ENCODE measurements around the gene NR1D2.
"Not testable (repeated sequence)": the region's sequence is repeated elsewhere in the genome, so short reads cannot be mapped to it uniquely, and the experiment has no call there.

Gene NR1D2

DNA sequence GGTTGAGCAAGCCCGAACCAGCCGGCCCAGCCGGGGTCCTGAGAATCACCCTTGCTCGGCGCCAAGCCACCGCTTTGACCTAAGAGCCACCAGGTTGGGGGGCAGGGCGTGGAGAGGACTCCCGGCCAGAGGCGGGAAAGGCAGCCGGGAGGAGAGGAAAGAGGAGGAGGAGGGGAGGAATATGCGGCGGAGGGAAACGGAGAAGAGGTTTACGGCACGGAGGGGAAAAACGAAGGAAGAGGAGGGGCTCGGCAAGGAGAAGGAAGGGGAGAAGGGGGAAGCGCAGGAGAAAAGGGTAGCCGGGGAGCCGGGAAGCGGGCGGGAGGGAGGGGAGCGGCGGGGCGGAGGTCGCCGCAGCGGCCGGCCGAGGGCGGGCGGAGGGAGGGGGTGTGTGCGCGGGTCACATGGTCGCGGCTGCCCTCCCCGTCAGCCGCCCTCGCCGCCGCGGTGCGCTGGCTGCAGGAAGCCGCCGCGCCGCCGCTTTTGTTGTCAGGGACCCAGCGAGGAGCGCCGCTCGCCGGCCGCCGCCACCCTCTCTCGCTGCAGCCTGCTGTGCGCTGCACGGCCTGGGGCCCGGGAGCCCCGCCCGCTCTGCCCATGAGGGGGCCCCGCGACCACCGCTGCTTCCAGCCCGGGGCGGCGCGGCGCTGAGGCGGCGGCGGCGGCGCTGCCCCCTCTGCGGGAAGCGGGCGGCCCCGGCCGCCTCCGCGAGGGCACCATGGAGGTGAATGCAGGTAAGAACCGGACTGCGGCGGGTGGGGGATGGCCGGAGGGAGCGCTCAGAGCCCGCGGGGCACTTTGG lies at the start of gene NR1D2:
TSS of gene NR1D2 (plus strand) at position 426 of the 802 bp plus-strand sequence. CDS start at position 719, 293 bp downstream.
- DNase-seq (ENCODE audit: low read depth in 2 of 2): peak; percentile 64 to 66

DNA sequence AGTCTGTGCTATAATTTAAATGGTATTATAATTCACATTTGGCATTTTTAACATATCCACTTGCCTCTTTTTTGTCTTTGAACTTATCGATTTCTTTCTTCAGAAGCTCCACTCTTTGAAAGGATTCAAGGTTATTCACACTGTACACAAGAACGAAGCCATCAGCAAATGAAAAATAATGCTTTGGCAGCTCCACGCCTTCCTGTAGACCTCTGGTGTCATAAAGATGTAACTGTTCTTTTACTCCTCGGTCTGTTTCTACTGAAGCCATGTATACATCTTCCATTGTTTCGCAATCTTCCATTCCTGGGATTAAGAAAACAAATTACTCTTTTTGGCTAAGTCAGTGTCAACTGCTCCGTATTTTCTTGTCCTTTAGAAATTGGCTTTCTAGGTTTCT lies 44.3 kb upstream of the NR1D2 start:
- DNase-seq (ENCODE audit: low read depth in 2 of 2): no peak

DNA sequence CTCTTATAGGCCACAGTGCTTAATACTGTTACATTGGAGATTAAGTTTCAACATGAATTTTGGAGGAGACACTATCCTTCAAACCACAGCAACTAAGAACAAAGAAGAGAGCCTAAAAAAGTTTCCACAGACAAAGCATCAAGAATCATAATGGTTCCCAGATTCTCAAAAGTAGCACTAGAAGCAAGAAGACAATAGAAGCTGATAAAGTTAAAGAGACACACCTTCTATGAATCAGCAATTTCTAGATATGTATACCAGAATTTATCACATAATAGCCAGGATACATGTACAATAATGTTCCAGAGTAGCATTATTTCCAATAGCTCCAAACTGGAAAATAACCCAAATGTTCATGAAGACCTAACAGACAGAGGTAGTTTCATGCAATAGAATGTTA lies 40.5 kb upstream of the NR1D2 start:
- no peak for DNase-seq (ENCODE audit: low read depth in 2 of 2)

DNA sequence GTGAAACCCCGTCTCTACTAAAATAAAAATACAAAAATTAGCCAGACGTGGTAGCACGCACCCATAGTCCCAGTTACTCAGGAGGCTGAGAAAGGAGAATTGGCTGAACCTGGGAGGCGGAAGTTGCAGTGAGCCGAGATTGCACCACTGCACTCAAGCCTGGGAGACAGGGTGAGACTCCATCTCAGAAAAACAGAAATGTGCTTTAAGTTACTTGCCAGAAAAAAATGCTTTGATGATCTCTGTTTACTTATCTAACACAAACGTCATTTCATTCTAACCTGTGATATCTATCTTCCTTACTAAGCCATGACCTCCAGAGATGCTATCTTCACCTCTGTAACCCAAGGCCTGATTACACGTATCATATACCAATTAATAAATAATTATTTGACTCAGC lies 35.7 kb upstream of the NR1D2 start:
- no peak for DNase-seq (ENCODE audit: low read depth in 2 of 2)

DNA sequence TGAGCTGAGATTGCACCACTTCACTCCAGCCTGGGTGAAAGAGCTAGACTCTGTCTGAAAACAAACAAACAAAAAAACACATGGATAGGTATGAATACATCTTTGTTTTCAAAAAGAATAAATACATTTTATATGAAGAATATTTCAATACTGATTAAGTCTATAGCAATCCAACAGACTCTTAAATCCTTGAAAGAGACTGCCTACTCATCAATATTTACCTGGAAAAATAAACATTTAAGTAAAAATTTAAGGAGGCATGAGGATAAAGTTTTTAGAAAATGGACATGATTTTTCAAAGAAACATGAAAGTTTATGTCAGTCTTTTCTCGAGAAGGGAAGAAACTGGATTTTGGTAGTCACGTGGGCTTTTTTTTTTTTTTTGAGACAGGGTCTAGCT lies 33.7 kb upstream of the NR1D2 start:
- no peak for DNase-seq (ENCODE audit: low read depth in 2 of 2)

DNA sequence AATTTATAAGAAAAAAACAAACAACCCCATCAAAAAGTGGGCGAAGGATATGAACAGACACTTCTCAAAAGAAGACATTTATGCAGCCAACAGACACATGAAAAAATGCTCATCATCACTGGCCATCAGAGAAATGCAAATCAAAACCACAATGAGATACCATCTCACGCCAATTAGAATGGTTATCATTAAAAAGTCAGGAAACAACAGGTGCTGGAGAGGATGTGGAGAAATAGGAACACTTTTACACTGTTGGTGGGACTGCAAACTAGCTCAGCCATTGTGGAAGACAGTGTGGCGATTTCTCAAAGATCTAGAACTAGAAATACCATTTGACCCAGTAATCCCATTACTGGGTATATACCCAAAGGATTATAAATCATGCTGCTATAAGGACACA lies 32.8 kb upstream of the NR1D2 start:
- not testable (repeated sequence) for DNase-seq (ENCODE audit: low read depth in 2 of 2)

DNA sequence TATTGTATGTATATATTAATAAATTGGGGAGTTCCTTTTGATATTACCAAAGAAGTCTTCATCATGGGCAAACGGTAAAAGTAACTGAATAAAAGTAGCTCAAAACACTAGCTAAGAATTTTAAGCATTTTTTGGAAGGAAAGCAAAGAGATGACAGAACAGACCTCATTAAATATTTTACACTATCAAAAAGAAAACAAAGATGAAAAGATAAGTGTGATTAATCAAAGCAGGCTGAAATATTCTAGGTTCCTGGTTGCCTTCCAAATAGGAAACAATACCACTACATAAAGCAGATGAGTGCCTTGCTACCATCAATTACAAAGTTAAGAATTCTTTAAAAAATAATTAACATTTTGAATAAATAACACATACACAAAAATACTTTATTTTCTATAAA lies 31.9 kb upstream of the NR1D2 start:
- DNase-seq (ENCODE audit: low read depth in 2 of 2): no peak

DNA sequence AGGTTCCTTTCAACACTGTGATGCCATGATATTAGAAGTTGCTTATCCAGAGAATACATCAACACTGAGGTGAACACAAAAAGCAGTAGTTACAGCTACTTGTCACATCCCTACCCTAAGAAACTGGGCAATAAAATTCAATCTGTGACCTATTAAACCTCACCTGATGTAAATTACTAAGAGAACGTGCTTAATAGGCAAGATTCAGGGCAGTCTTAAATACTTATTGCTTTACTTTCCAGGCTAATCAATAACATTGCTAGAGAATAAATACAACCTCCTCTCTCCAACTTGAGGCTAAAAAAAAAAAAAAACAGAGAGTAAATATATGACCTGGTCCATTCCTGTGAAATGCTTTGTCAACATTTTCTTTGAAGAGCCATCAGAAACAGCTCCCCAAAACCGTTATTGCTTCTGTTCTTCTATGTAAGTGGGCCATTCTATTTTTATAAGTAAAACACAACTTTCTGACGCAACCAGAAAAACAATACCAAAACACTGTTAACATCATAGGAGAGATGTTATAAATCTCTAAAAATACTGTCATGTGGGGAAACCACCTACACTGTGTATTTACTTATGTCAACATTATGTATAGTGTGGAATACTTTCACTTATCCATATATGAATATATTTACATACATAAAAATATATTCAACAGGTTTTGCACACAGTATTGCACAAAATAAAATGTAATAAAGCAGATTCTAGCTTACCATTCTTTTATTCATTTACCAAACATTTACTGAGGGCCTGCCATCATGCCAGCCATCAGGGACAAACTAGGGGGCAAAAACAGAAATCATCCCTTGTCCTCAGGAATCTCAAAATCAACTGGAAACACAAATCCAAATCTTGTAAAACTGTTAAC lies 31.0 kb upstream of the NR1D2 start:
- no peak for DNase-seq (ENCODE audit: low read depth in 2 of 2)

DNA sequence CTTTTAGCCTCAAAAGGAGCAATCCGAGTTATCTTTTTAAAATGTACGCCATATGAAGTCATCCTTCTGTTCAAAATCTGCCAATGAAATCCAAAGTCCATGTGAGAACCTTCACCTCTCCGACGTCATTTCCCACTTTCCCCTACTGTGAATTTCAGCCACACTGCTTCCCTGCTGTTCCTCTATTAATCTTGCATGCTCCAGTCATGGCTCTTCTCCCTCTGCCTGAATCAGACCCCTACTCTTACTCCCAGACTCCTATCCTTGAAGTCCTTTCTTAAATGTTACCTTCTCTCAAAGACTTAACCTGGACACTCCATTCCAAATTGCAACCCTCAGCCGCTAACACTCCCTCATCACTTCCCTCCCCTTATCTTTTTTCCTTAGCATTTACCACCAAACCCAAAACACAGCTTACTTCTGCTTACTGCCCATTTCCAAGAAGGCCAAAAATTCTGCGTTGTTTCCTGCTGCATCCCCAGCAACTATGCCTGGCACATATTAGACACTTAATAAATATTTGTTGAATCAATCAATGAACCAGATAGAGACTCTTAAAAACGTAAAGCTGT lies 29.5 kb upstream of the NR1D2 start:
- no peak for DNase-seq (ENCODE audit: low read depth in 2 of 2)

DNA sequence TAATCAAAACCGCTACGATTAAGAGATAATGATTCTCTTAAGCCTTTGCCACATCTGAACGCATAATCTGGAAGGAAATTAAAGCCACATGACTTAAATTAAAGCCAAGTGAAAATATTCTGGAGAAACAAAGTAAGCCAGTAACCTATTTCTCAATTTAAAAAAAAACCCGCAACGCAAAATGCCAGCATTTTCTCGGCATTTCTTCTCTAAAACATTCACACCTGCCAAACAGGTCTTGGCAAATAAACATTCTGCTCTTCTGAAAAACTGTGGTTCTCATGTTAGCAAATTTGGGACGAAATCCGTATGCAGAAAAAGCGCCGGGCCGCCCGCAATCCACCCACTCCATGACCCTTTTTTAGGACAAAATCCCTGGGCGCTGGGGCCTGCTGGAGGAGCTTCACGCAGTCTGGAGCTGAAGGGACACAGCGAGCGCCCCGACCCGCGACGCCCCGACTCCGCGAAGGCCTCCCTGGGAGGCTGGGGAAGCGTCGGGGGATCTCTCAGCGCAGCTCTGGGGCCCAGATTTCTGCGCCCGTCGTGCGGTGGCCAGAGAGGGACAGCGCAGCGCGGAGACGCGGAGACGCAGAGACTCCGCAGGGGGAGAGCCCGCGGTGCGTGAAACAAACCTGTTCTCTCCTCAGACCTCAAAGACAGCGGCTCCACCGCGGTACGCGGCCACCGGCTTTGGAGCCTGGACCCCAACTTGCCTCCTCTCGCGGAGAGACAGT lies 28.8 kb upstream of the NR1D2 start:
- no peak for DNase-seq (ENCODE audit: low read depth in 2 of 2)

DNA sequence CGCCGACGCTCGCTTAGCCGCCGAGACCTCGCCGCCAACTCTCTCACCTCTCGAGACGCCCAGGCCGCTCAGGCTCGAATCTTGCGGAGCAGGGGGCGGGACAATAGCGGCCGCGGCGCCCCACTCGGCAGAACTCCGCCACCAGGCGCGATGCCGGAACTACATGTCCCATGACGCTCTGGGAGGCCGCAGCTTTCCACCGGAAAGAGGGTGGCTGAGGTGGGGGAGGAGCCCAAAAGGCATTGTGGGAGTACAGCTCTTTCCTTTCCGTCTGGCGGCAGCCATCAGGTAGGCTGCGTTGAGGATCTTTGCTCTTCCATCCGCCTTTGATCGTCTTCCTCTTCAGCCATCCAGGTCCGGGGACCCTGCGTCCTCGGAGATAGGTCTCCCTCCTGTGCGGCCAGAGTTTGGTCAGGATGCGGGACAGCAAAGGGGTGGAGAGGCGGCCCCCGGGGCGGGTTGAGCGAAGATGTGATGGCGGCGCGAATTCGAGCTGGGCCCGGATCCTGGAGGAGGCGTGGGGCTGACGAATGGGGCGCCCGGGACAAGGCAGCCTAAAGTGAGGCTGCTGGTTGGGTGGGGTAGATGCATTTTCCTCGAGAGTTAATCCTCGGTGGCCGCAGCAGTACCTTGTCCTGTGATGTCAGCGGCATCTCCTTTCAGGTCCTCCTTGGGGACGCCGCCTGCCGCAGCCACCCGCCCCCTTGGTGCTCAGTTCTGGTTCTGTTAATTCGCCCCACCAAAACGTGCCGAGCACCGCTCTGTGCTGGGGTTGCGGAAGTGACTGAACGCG lies 28.0 kb upstream of the NR1D2 start, which contains the start of the genes NKIRAS1 and RPL15:
TSS of gene NKIRAS1 (minus strand) at position 105 of the 793 bp plus-strand sequence. CDS start 6,086 bp downstream, outside the sequence.
TSS of gene RPL15 (plus strand) at position 247 of the 793 bp plus-strand sequence. CDS start 728 bp downstream, outside the sequence.
- DNase-seq (ENCODE audit: low read depth in 2 of 2): peak; percentile 90 to 94

DNA sequence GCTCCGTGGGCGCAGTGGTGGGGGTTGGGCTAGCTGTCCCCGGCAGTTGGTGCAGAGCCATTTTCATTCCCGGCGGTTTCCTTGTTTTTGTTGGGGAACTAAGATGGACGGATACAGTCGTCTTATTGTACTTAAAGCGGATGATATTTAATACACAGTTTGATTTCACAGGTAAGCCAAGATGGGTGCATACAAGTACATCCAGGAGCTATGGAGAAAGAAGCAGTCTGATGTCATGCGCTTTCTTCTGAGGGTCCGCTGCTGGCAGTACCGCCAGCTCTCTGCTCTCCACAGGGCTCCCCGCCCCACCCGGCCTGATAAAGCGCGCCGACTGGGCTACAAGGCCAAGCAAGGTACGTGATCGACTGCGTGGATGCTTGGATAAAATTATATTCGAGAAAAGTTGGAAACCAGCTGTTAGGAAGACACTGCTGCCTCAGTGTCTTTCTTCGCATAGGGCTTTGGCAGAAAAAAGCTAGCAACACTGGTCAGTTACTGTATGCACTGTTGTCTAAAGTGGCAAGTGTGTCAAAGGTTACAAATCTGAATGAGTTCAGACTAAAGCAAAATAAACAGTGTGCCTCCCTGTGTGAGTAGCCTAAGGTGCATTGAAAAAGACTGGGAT lies 27.3 kb upstream of the NR1D2 start:
- DNase-seq (ENCODE audit: low read depth in 2 of 2): peak in 1 of 2 donors; percentile 74

DNA sequence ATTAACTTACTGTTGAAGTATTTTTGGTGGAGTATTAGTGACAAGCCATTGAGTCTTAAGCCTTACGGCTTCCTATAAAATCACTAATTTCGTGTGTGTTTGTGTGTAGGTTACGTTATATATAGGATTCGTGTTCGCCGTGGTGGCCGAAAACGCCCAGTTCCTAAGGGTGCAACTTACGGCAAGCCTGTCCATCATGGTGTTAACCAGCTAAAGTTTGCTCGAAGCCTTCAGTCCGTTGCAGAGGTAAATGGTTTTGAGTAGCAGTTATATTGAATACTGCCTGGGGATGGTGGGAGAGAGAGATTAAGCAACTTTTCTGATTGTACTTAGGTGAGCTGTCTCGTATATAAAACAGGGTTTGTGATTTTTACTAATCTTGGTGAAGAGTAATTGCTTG lies 26.8 kb upstream of the NR1D2 start:
- DNase-seq (ENCODE audit: low read depth in 2 of 2): not testable (repeated sequence)

DNA sequence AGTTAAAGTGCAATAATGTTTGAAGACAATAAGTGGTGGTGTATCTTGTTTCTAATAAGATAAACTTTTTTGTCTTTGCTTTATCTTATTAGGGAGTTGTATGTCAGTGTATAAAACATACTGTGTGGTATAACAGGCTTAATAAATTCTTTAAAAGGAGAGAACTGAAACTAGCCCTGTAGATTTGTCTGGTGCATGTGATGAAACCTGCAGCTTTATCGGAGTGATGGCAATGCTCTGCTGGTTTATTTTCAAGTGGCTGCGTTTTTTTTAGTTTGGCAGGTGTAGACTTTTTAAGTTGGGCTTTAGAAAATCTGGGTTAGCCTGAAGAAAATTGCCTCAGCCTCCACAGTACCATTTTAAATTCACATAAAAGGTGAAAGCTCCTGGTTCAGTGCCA lies 25.5 kb upstream of the NR1D2 start:
- DNase-seq (ENCODE audit: low read depth in 2 of 2): no peak

DNA sequence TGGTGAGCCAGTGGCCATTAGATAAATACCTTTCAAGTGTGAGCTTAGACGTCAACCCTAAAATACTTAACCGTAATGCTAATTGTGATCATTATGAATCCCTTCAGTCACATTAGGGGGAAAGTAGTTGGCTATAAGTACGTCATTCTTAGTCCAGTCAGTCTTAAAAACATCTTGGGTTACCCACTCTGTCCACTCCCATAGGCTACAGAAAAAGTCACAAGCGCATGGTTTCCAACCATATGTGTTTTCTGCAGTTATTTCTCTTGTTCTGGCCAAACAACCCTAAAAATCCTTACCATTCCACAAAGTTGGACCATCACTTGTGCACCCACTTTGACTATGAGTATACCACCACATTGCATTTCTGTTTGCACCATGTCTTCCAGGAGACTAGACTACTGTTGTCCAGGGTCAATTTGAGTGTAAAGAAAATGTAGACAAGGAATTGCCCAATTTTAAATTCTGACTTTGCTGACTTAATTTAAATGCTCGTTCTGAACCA lies 24.9 kb upstream of the NR1D2 start:
- no peak for DNase-seq (ENCODE audit: low read depth in 2 of 2)

DNA sequence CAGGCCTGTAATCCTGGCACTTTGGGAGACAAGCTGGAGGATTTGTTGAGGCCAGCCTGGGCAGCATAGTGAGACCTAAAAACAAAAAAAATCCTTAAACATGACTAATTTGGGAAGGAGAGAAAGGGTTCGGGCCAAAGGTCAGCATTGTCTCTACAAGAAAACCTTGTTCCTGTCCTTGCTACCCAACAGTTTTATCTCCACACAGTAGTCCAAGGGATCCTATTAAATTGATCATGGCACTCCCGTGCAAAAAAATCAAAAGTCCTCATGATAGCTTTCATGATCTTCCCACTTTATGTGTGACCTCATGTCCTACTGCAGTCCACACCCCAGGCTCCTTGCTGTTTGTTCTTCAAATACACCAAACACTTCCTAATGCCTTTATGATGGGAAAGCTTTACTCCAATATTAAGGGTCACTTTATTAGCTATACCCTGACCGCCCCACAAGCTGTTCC lies 24.0 kb upstream of the NR1D2 start:
- no peak for DNase-seq (ENCODE audit: low read depth in 2 of 2)

DNA sequence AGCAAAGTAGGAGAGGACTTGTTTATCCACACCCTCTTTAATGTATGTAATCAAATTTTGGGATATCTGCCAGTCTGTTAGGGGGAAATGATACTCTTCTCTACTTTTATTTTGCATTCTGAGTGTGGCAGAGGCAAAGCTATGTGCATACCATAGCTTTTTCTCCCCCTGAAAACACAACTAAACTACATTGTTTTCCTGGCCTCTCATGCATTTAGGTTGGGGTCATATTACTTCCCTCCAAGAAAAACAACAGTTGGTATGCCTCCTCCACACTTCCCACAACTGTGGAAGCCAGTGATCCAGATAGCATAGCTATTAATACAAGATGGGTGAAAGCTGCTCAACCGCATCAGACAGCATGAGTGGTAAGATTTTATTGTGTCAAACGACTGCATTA lies 21.3 kb upstream of the NR1D2 start:
- no peak for DNase-seq (ENCODE audit: low read depth in 2 of 2)

DNA sequence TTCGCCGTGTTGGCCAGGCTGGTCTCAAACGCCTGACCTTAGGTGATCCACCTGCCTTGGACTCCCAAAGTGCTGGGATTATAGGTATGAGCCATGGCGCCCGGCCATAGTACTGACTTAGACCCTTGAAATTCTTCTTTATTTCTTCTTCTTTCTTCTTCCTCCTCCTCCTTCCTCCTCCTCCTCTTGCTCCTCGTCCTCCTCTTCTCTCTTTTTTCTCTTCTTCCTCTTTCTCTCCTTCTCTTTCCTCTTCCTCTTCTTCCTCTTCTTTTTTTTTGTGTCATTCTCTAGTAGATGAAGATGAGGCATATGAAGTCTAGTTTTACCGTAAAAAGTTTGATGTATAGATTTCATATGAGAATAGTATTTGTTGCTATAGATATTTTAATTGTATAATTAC lies 18.8 kb upstream of the NR1D2 start:
- DNase-seq (ENCODE audit: low read depth in 2 of 2): no peak

DNA sequence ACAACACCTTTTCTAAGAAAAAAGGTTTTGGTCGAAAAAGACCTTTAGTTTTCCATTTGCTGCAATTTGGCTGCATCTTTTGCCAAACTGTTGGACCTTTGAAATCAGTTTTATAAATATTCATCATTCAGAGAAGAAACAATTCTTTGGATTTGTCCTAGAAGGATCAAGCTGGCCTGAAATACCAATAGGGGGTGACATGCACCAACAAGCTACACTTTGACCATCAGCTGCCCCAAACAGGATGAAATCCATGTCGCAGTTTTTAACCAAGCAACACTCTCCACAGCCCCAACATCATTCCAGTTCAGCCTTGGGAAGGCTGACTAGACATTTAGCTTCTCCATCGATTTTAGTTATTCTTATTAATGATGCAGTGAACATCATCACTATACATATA lies 18.4 kb upstream of the NR1D2 start:
- DNase-seq (ENCODE audit: low read depth in 2 of 2): no peak

DNA sequence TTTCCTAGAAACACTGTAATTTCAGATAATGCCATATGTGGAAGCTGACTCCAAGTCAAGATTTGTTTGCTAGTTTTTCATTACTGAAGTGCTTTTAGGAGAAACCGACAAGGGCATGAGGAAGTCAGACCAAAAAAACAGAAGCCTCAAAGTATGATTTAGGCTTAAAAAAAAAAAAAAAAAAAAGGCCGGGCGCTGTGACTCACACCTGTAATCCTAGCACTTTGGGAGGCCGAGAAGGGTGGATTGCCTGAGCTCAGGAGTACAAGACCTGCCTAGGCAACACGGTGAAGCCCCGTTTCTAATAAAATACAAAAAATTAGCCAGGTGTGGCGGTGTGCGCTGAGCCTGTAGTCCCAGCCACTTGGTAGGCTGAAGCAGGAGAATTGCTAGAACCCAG lies 16.6 kb upstream of the NR1D2 start:
- DNase-seq (ENCODE audit: low read depth in 2 of 2): no peak

Measured in stimulated activated CD4-positive, alpha-beta T cell treated with anti-CD3 and anti-CD28 coated beads, Interleukin-1b, Interleukin-23, amount 100 ng/mL, for 4 hours (primary cell).